WTC11 (cell line): ENCODE measurements around the gene AGA. TPM values are rescaled to one million over a fixed set of nuclear protein-coding genes. Genes with fewer than 3 reads are reported as not detected.

ENCODE experiments used
- ATAC-seq: fragments of 200-7000 bp; cut with Tn5 transposase; 2 replicates; pipeline ENCODE4 v1.10.0; 2021; ENCODE audit warnings: mild to moderate bottlenecking, moderate library complexity
- CTCF ChIA-PET: fragments of 300-600 bp; sonication (Branson Sonifier 250); formaldehyde crosslinking; loops from one replicate; lab custom pipeline; 2021; ENCODE audit warnings: antibody characterized with exemption; lab: Charles Lee
- POLR2A ChIA-PET: fragments of 350-600 bp; sonication (Branson Sonifier 250); formaldehyde crosslinking; loops from one replicate; lab custom pipeline; 2021; ENCODE audit warnings: antibody characterized with exemption; lab: Charles Lee
- DNase-seq: peaks from one replicate; pipeline ENCODE4 v3.0.0; 2021; ENCODE audit warnings: low spot score
- H3K27ac Mint-ChIP-seq: 2 replicates; pipeline ENCODE4 v1.8.0; 2021; ENCODE audit warnings: mixed read lengths
- H3K27me3 Mint-ChIP-seq: 2 replicates; pipeline ENCODE4 v1.8.0; 2021; ENCODE audit warnings: low read depth, mild to moderate bottlenecking, moderate library complexity, mixed read lengths
- H3K36me3 Mint-ChIP-seq: 2 replicates; pipeline ENCODE4 v1.8.0; 2021; ENCODE audit warnings: mixed read lengths
- H3K4me1 Mint-ChIP-seq: 2 replicates; pipeline ENCODE4 v1.8.0; 2022; ENCODE audit warnings: mixed read lengths
- H3K4me3 Mint-ChIP-seq: 2 replicates; pipeline ENCODE4 v1.8.0; 2021; ENCODE audit warnings: mild to moderate bottlenecking, moderate library complexity, mixed read lengths
- H3K9me3 Mint-ChIP-seq: 2 replicates; pipeline ENCODE4 v1.8.0; 2021; ENCODE audit warnings: mixed read lengths
- ATF2 ChIP-seq: sonication (generic); formaldehyde crosslinking; IDR thresholded peaks from 2 replicates; pipeline ENCODE4 v1.8.1; 2022; ENCODE audit warnings: low read depth, missing genetic modification reagents, borderline replicate concordance
- CDX4 ChIP-seq: fragments of 250-450 bp; sonication (Bioruptor Pico); IDR thresholded peaks from 2 replicates; pipeline ENCODE4 v1.9.0; 2021; ENCODE audit warnings: moderate library complexity, mild to moderate bottlenecking, inconsistent platforms, borderline replicate concordance
- CREB1 ChIP-seq: sonication (generic); formaldehyde crosslinking; IDR thresholded peaks from 2 replicates; pipeline ENCODE4 v1.8.0; 2023; ENCODE audit warnings: mild to moderate bottlenecking, missing genetic modification reagents
- ELF4 ChIP-seq: sonication (generic); formaldehyde crosslinking; IDR thresholded peaks from 2 replicates; pipeline ENCODE4 v1.8.1; 2022; ENCODE audit warnings: low read depth, mild to moderate bottlenecking, moderate library complexity, missing genetic modification reagents
- EMX1 ChIP-seq: fragments of 250-450 bp; sonication (Bioruptor Pico); IDR thresholded peaks from 2 replicates; pipeline ENCODE4 v1.8.0; 2021; ENCODE audit warnings: mild to moderate bottlenecking
- ETV6 ChIP-seq: sonication (generic); formaldehyde crosslinking; IDR thresholded peaks from 2 replicates; pipeline ENCODE4 v1.8.1; 2022; ENCODE audit warnings: mild to moderate bottlenecking, missing genetic modification reagents
- FOXK1 ChIP-seq: sonication (generic); formaldehyde crosslinking; IDR thresholded peaks from 2 replicates; pipeline ENCODE4 v1.8.0; 2022; ENCODE audit warnings: mild to moderate bottlenecking, moderate library complexity, missing genetic modification reagents
- GRHL2 ChIP-seq: fragments of 250-450 bp; sonication (Bioruptor Pico); IDR thresholded peaks from 2 replicates; pipeline ENCODE4 v1.8.0; 2022; ENCODE audit warnings: mild to moderate bottlenecking, moderate library complexity; ENCODE audit not compliant: insufficient replicate concordance, severe bottlenecking
- IRF2 ChIP-seq: sonication (generic); formaldehyde crosslinking; IDR thresholded peaks from 2 replicates; pipeline ENCODE4 v1.8.0; 2022; ENCODE audit warnings: low read depth, missing genetic modification reagents, borderline replicate concordance
- JAZF1 ChIP-seq: fragments of 250-450 bp; sonication (Bioruptor Pico); IDR thresholded peaks from 2 replicates; pipeline ENCODE4 v1.9.0; 2021; ENCODE audit warnings: moderate library complexity, mild to moderate bottlenecking, inconsistent platforms
- JUN ChIP-seq: sonication (generic); formaldehyde crosslinking; IDR thresholded peaks from 2 replicates; pipeline ENCODE4 v1.8.0; 2023; ENCODE audit warnings: mild to moderate bottlenecking, missing genetic modification reagents
- MXD4 ChIP-seq: fragments of 250-450 bp; sonication (Bioruptor Pico); IDR thresholded peaks from 2 replicates; pipeline ENCODE4 v1.8.0; 2021; ENCODE audit warnings: mild to moderate bottlenecking, moderate library complexity, borderline replicate concordance
- PRRX2 ChIP-seq: fragments of 250-450 bp; sonication (Bioruptor Pico); IDR thresholded peaks from 2 replicates; pipeline ENCODE4 v1.8.0; 2021; ENCODE audit warnings: mild to moderate bottlenecking
- SP1 ChIP-seq: sonication (generic); formaldehyde crosslinking; conservative IDR thresholded peaks from 2 replicates; pipeline ENCODE4 v1.8.1; 2022; ENCODE audit warnings: missing genetic modification reagents
- ZBTB21 ChIP-seq: sonication (generic); formaldehyde crosslinking; IDR thresholded peaks from 2 replicates; pipeline ENCODE4 v1.8.1; 2023; ENCODE audit warnings: mild to moderate bottlenecking, missing genetic modification reagents, borderline replicate concordance
- ZNF232 ChIP-seq: sonication (generic); formaldehyde crosslinking; IDR thresholded peaks from 2 replicates; pipeline ENCODE4 v1.8.0; 2022; ENCODE audit warnings: mild to moderate bottlenecking, missing genetic modification reagents
- ZNF263 ChIP-seq: sonication (generic); formaldehyde crosslinking; IDR thresholded peaks from 2 replicates; pipeline ENCODE4 v1.8.1; 2022; ENCODE audit warnings: low read depth, mild to moderate bottlenecking, moderate library complexity, missing genetic modification reagents
- ZNF317 ChIP-seq: sonication (generic); formaldehyde crosslinking; IDR thresholded peaks from 2 replicates; pipeline ENCODE4 v1.8.1; 2023; ENCODE audit warnings: low read depth, mild to moderate bottlenecking, moderate library complexity, missing genetic modification reagents, borderline replicate concordance
- ZNF396 ChIP-seq: fragments of 250-450 bp; sonication (Bioruptor Pico); IDR thresholded peaks from 2 replicates; pipeline ENCODE4 v1.8.0; 2021; ENCODE audit warnings: mild to moderate bottlenecking, moderate library complexity, borderline replicate concordance
- ZSCAN18 ChIP-seq: fragments of 250-450 bp; sonication (Bioruptor Pico); IDR thresholded peaks from 2 replicates; pipeline ENCODE4 v2.1.2; 2022; ENCODE audit warnings: mild to moderate bottlenecking, moderate library complexity
- total RNA-seq: library from RNA; stranded (reverse); gene quantifications from 3 replicates; pipeline ENCODE4 v1.2.3, GENCODE V29; 2021
- TF ChIP-seq, protein P1 (sequence below): sonication (generic); formaldehyde crosslinking; IDR thresholded peaks from 2 replicates; pipeline ENCODE4 v1.8.1; 2023; ENCODE audit warnings: mild to moderate bottlenecking, missing genetic modification reagents, borderline replicate concordance
- TF ChIP-seq, protein P2 (sequence below): fragments of 250-450 bp; sonication (Bioruptor Pico); conservative IDR thresholded peaks from 2 replicates; pipeline ENCODE4 v1.9.0; 2021; ENCODE audit warnings: mild to moderate bottlenecking

AGA gene
- total RNA-seq, 1 experiment from 2014 or later: 6.8 TPM

DNA sequence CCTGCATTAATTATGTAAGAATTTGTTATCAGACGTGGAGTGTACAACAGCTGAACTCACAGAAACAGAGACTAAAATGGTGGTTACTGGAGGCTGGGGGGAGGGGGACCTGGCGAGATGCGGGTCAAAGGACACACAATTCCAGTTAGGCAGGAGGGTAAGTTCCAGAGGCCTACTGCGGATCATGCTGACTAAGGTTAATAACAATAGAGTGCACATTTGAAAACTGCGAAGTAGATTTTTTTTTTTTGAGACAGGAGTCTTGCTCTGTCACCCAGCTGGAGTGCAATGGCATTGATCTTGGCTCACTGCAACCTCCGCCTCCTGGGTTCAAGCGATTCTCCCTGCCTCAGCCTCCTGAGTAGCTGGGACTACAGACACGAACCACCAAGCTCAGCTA is 7.6 kb downstream of the AGA start (continued):
- TF ChIP-seq, protein P1, sequence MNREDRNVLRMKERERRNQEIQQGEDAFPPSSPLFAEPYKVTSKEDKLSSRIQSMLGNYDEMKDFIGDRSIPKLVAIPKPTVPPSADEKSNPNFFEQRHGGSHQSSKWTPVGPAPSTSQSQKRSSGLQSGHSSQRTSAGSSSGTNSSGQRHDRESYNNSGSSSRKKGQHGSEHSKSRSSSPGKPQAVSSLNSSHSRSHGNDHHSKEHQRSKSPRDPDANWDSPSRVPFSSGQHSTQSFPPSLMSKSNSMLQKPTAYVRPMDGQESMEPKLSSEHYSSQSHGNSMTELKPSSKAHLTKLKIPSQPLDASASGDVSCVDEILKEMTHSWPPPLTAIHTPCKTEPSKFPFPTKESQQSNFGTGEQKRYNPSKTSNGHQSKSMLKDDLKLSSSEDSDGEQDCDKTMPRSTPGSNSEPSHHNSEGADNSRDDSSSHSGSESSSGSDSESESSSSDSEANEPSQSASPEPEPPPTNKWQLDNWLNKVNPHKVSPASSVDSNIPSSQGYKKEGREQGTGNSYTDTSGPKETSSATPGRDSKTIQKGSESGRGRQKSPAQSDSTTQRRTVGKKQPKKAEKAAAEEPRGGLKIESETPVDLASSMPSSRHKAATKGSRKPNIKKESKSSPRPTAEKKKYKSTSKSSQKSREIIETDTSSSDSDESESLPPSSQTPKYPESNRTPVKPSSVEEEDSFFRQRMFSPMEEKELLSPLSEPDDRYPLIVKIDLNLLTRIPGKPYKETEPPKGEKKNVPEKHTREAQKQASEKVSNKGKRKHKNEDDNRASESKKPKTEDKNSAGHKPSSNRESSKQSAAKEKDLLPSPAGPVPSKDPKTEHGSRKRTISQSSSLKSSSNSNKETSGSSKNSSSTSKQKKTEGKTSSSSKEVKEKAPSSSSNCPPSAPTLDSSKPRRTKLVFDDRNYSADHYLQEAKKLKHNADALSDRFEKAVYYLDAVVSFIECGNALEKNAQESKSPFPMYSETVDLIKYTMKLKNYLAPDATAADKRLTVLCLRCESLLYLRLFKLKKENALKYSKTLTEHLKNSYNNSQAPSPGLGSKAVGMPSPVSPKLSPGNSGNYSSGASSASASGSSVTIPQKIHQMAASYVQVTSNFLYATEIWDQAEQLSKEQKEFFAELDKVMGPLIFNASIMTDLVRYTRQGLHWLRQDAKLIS: no peak

- Mint-ChIP-seq H3K4me3 (no peak overlapping the region), H3K4me1 (peaks cover 7% of the 10 kb centered on the region), H3K9me3 (0 out of 2 replicates have a peak, but pooled peaks cover 6% of the 10 kb centered on the region), H3K27ac (no peak overlapping the region), H3K36me3 (no peaks in the 10 kb centered on the region), H3K27me3 (no peaks in the 10 kb centered on the region)
- ATAC-seq (no peak), DNase-seq (no peak)
- no peak for TF ChIP-seq ZNF232 (CRISPR knock-in tag)
- TF ChIP-seq JAZF1 (CRISPR knock-in tag): no peak
- TF ChIP-seq ELF4 (CRISPR knock-in tag): no peak
- no peak for TF ChIP-seq PRRX2 (CRISPR knock-in tag)
- no peak for TF ChIP-seq ZSCAN18
- TF ChIP-seq ZNF317 (CRISPR knock-in tag): no peak
- ChIA-PET CTCF (no interaction called here), POLR2A (no interaction called here)
Measured at GRCh38 chr4:177427192-177427591, 15.0 kb downstream of the AGA start.

GRCh38 chr4:177419434-177419833 is 22.8 kb downstream of the AGA start:
- Mint-ChIP-seq H3K9me3 (peaks cover 38% of the 10 kb centered on the region), H3K36me3 (peaks cover 19% of the 10 kb centered on the region), H3K27me3 (no peaks in the 10 kb centered on the region), H3K4me3 (no peak overlapping the region), H3K27ac (no peak overlapping the region), H3K4me1 (peaks cover 6% of the 10 kb centered on the region; the same call in 1 of the 2 replicates)
- TF ChIP-seq CDX4 (CRISPR knock-in tag) (no peak), MXD4 (CRISPR knock-in tag) (no peak), ZNF263 (CRISPR knock-in tag) (no peak), IRF2 (CRISPR knock-in tag) (no peak), CREB1 (CRISPR knock-in tag) (no peak), ATF2 (CRISPR knock-in tag) (no peak), ETV6 (no peak), ZSCAN18 (no peak), SP1 (CRISPR knock-in tag) (no peak), EMX1 (no peak), JUN (CRISPR knock-in tag) (no peak), FOXK1 (no peak), ZBTB21 (CRISPR knock-in tag) (no peak), JAZF1 (CRISPR knock-in tag) (no peak), GRHL2 (CRISPR knock-in tag) (no peak), ZNF396 (no peak)
- TF ChIP-seq, protein P2, sequence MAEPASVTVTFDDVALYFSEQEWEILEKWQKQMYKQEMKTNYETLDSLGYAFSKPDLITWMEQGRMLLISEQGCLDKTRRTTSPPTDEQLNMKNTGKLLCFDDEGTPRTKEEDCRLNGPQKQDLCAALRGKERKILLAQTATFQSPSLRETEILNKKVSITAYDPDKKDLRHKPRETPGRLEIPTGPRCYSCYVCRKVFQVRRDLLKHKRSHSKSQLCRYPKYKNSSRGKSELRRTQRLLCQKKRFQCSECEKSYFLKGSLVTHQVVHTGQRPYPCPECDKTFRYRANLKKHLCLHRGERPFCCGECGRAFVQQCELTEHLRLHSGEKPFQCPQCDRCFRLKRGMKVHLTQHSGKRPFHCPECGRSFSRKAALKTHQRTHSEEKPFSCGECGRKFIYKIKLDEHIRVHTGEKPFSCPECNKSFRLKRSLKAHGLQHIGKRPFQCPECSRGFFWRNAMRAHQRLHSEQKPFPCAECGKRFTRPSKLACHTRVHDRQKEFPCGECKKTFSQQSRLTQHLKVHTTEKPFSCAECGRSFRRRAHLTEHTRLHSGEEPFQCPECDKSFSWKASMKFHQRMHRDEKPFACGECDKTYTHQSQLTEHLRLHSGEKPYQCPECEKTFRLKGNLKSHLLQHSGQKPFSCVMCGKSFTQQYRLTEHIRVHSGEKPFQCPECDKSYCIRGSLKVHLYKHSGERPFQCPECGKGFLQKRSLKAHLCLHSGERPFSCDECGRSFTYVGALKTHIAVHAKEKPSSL: no peak
- POLR2A ChIA-PET: no interaction called here
- DNase-seq (no peak), ATAC-seq (no peak)
- CTCF ChIA-PET: no interaction called here
